BJ (cell line): Measurements from ENCODE around the gene GAB3. TPM values are rescaled to one million over a fixed set of nuclear protein-coding genes. Genes with fewer than 3 reads are reported as not detected.

Experiments used
- CTCF ChIA-PET: fragments of 350-600 bp; formaldehyde crosslinking; extraction: SDS; loops from one replicate; lab custom pipeline; 2021; ENCODE audit warnings: antibody characterized with exemption, inconsistent platforms; lab: Yijun Ruan, JAX
- POLR2A ChIA-PET: fragments of 300-600 bp; sonication (Branson Sonifier 250); formaldehyde crosslinking; extraction: SDS; loops from one replicate; lab custom pipeline; 2021; ENCODE audit warnings: antibody characterized with exemption; lab: Charles Lee
- DNase-seq: peaks from one replicate; pipeline ENCODE4 v3.0.0-alpha.2; 2011; ENCODE audit warnings: low read depth
- H3K27me3 ChIP-seq: 2 replicates; pipeline ENCODE4 v1.6.0; 2011; ENCODE audit warnings: low read length; ENCODE audit not compliant: control insufficient read depth, insufficient read depth
- H3K36me3 ChIP-seq: 2 replicates; pipeline ENCODE4 v1.5.1; 2011; ENCODE audit warnings: low read length; ENCODE audit not compliant: control insufficient read depth, insufficient read depth
- H3K4me3 ChIP-seq: 2 replicates; pipeline ENCODE4 v1.5.1; 2011; ENCODE audit warnings: low read depth, mild to moderate bottlenecking, control low read depth, low read length
- polyA minus RNA-seq: library from RNA; depleted of rRNA, polyadenylated mRNA; stranded (reverse); fragments of >200 nt; gene quantifications from 2 replicates; pipeline ENCODE4 v1.2.3, GENCODE V29; 2011; rRNA and poly(A)+ RNA removed
- polyA plus RNA-seq: library from polyadenylated mRNA; depleted of rRNA; stranded (reverse); fragments of >200 nt; gene quantifications from 2 replicates; pipeline ENCODE4 v1.2.3, GENCODE V29; 2011; rRNA removed
- TF ChIP-seq, protein P1 (sequence below): IDR thresholded peaks from 2 replicates; pipeline ENCODE4 v1.5.1; 2011; ENCODE audit warnings: low read depth, mild to moderate bottlenecking, control low read depth, inconsistent platforms, low read length, moderate library complexity; ENCODE audit not compliant: insufficient read depth

The GAB3 gene, protein sequence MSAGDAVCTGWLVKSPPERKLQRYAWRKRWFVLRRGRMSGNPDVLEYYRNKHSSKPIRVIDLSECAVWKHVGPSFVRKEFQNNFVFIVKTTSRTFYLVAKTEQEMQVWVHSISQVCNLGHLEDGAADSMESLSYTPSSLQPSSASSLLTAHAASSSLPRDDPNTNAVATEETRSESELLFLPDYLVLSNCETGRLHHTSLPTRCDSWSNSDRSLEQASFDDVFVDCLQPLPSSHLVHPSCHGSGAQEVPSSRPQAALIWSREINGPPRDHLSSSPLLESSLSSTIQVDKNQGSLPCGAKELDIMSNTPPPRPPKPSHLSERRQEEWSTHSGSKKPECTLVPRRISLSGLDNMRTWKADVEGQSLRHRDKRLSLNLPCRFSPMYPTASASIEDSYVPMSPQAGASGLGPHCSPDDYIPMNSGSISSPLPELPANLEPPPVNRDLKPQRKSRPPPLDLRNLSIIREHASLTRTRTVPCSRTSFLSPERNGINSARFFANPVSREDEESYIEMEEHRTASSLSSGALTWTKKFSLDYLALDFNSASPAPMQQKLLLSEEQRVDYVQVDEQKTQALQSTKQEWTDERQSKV
- polyA plus RNA-seq (0.82 and 0.99 TPM in 2 replicates), polyA minus RNA-seq (0.62 and 1.5 TPM in 2 replicates)

DNA sequence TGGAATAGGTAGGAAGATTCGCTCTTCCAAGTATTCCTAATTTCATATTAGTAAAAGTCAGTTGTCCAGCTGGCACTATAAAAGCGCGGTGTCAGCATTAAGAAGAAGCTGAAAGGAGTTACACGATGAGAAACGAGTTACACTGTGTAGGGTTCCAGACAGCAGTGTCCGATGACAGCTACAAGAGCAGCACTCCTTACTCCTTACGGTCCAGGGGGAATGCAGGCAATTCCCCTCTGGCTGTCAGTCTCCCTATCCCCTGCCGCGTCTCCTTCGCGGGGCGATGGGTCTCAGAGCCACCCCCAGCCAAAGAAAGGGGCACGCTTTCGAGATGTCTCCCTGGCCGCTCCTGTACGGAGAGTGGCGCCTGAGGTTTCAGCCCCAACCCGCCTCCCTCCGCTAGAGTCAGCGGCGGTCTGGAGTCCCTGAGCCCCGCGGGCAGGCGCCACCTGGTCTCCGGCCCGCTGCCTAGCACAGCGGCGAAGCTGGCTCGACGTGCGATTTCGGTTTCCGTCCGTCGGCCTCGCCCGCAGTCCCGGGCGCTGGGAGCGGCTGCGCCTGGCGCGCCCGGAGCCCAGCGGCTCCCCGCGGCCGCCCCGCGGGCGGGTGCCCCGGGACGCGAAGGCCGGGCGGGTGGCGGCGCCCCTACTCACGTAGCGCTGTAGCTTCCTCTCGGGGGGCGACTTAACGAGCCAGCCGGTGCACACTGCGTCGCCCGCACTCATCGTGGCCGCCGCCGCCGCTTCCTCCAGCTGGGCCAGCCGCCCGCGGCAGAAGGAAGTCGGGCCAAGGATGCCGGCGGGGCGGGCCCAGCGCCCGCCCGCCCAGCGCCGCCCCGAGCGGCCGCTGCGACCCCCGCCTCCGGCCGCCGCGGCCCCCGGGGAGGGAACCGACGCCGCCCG lies at the start of gene GAB3:
TSS of gene GAB3 (minus strand) at position 777 of the 902 bp plus-strand sequence. CDS start at position 725, 52 bp downstream.
- CTCF ChIA-PET, result interaction anchor here (0.6 to 0.9 kb wide), 3 partner anchors 23 to 85 kb away, joined by 3 to 4 read pairs (median 3); no protein-coding TSS in a partner anchor
- Histone ChIP-seq H3K27me3 (peaks cover 10% of the 10 kb centered on the region), H3K4me3 (peak within 1 kb of the TSS; percentile 36), H3K36me3 (no peaks in the 10 kb centered on the region)
- TF ChIP-seq, protein P1, sequence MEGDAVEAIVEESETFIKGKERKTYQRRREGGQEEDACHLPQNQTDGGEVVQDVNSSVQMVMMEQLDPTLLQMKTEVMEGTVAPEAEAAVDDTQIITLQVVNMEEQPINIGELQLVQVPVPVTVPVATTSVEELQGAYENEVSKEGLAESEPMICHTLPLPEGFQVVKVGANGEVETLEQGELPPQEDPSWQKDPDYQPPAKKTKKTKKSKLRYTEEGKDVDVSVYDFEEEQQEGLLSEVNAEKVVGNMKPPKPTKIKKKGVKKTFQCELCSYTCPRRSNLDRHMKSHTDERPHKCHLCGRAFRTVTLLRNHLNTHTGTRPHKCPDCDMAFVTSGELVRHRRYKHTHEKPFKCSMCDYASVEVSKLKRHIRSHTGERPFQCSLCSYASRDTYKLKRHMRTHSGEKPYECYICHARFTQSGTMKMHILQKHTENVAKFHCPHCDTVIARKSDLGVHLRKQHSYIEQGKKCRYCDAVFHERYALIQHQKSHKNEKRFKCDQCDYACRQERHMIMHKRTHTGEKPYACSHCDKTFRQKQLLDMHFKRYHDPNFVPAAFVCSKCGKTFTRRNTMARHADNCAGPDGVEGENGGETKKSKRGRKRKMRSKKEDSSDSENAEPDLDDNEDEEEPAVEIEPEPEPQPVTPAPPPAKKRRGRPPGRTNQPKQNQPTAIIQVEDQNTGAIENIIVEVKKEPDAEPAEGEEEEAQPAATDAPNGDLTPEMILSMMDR, result no peak
- POLR2A ChIA-PET, result no interaction called here
- DNase-seq, result no peak

DNA sequence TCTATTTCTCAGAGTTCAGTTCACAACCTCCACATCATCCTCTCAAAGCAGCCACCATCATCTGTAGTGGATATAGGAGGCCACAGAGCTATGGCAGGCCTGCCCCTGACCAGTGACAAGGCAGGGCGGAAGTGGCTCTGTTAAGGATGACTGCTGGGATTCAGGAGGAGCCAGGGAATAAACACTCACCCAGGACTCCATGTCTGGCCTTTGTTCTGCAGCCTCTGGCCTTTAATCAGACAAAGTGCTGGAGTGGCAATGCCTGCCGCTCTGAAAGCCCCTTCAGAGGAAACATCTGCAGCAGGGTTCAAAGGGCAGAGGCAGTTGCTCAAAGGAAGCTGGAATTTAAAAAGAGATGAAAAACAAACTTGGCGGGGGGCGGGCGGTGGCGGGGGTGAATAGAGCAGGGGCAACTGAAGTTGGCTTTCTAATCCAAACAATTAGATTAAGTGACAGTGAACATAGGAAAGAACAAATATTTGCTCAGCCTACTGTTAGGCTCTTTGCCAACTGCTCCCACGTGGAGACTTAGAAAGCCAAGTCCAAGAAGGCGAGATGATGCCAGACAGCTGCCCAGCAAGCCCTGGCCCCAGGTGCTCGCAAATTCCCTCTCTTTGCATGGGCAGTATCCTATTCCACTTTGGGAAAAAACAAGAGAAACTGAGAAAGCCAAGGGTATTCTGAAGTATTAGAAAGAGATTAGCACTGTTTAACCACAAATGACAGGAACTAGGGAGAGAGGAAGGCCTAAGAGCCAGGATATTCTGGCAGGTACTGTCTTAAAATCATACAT lies 48.9 kb upstream of the GAB3 start:
- no peak for DNase-seq
- ChIA-PET CTCF (no interaction called here), POLR2A (no interaction called here)
- H3K27me3 ChIP-seq, result no peaks in the 10 kb centered on the region
- TF ChIP-seq, protein P1, result no peak
- H3K36me3 ChIP-seq, result no peaks in the 10 kb centered on the region; the same call in 1 of the 2 replicates
- no peak overlapping the region for H3K4me3 ChIP-seq

DNA sequence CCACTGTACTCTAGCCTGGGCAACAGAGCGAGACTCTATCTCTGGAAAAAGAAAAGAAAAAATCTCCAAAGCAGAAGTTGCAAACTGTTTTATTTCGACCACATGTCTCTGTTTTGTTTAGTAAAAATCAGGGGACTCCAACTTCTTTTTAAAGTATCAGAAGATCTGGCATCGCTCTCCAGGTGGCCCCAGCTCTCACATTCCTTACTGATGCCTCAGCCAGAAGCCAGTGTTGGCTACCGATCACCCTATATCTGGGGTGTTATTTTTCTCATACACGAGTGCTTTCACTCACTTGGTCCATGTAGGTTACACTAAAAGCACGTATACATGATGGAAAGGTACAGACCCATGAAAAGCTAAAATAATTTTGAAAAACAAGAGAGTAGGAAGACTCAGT lies 46.1 kb upstream of the GAB3 start:
- H3K4me3 ChIP-seq, result no peak overlapping the region
- ChIA-PET POLR2A (no interaction called here), CTCF (no interaction called here)
- H3K36me3 ChIP-seq, result no peaks in the 10 kb centered on the region
- H3K27me3 ChIP-seq, result no peaks in the 10 kb centered on the region
- no peak for DNase-seq
- TF ChIP-seq, protein P1, result no peak

DNA sequence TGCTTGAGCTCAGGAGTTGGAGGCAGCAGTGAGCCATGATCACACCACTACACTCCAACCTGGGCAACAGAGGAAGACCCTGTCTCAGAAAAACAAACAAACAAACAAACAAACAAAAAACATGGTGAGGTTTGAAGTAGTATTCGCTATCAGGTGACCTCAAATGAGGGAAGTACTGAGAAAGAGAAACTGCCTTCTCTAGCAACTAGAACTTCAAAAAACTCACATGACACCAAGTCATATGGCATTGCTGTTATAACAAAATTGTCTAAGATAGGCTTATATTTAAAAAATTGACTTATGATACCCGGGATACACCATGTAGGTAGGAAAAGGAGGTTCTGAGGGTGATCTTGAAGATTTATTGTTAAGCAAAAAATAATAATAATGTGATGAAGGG lies 44.1 kb upstream of the GAB3 start:
- TF ChIP-seq, protein P1, result no peak
- ChIA-PET POLR2A (no interaction called here), CTCF (interaction anchor here (1.7 kb wide), 1 partner anchor 14 kb away, joined by 3 read pairs; no protein-coding TSS in a partner anchor)
- Histone ChIP-seq H3K27me3 (no peaks in the 10 kb centered on the region), H3K36me3 (no peaks in the 10 kb centered on the region), H3K4me3 (no peak overlapping the region)
- no peak for DNase-seq
